Measurements from ENCODE around the gene MPZL3.

- TF ChIP-seq EZH2 (IDR thresholded peaks at IDR 0.05; ENCODE audit: borderline replicate concordance, low read depth, low read length, severe bottlenecking) (no peak), CTCF (IDR thresholded peaks at IDR 0.05; ENCODE audit: borderline replicate concordance, extremely low read depth, low read length, poor library complexity, severe bottlenecking) (no peak)
These were observed 523 bp upstream of the MPZL3 start for GRCh38 chr11:118252688-118253087.

All from DND-41 (cell line).